HG03135 (cell line): ENCODE data around the gene VARS1.

ENCODE experiments used
- ATAC-seq: cut with Tn5 transposase; IDR thresholded peaks from one replicate; pipeline ENCODE4 v1.9.1; 2021; ENCODE audit warnings: mild to moderate bottlenecking, moderate library complexity; ENCODE audit not compliant: unreplicated experiment

The VARS1 gene

DNA sequence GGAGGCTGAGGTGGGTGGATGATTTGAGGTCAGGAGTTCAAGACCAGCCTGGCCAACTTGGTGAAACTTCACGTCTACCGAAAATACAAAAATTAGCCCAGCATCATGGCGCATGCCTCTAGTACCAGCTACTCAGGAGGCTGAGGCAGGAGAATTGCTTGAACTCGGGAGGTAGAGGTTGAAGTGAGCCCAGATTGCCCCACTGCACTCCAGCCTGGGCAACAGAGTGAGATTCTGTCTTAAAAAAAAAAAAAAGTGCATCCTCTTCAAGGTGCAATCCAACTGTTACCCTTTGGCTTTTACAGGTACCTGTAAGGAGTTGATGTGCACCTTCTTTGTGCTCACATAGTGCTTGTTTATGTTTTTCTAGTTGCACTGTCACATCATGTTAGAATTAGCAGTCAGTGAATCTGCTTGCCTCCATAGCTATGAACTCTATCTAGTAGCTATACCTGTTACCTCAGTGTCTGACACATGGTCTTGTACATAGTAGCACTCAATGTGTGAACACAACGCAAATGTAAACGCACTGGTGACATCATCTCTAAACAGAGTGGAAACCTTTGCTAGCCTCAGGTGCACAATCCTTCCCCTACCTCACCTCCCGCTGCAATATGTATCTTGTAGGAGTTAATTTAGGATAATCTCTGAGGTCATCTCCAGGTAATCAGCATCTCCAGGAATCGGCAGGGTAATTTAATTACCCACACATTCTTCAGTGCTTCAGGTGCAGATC is 46.1 kb downstream of the VARS1 start:
- no peak for ATAC-seq
